Measurements from ENCODE around the gene SMPDL3A.
A peak's percentile ranks its signal among the peaks of the same experiment; 100 is the strongest.

The SMPDL3A gene

DNA sequence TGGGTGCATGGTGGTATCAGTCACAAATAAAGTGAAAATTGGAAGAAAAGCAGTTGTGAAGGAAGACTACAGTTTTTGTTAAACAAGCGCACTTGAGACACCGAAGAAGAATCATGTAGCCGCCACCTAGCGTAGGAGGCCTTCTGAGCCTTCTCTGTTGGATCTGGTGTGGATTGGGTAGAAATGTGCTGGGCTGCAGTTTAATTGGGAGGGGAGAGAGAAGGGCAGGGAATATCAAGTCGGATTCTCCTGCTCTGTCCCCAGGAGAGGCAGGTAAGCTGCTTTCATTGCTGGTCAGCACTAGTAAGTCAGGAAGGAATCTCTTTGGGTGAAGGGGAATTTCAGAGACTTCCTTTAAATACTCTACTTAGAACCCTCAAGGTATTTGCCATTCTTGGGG lies 10.8 kb upstream of the SMPDL3A start:
- no peak for DNase-seq (ENCODE audit: low read depth)

DNA sequence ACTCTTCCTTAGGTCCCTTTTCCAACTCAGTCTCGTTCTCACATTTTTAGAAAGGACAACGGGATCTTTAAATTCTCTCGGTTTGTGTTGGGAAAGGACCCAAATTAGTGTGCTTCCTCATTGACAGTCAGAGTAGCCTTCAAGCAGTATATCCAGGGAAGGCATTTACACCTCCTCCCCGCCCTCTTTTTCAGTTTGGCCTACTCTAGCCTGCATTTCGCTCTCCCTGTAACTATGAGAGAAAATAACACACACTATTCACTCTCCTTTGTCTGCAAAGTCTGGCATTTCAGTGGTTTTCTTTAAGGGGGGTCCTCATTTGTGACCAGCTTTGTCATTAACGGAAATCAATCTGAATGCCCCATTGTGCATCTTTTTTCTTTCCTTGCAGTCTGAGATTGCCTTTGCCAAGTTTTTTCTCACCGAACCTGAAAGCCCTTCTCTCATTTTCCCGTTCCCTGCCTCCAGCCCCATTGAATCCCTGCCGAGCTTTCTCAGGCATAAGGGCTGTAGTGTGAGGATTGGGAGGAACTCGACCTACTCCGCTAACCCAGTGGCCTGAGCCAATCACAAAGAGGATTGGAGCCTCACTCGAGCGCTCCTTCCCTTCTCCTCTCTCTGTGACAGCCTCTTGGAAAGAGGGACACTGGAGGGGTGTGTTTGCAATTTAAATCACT lies 9.9 kb upstream of the SMPDL3A start:
- no peak for DNase-seq (ENCODE audit: low read depth)

DNA sequence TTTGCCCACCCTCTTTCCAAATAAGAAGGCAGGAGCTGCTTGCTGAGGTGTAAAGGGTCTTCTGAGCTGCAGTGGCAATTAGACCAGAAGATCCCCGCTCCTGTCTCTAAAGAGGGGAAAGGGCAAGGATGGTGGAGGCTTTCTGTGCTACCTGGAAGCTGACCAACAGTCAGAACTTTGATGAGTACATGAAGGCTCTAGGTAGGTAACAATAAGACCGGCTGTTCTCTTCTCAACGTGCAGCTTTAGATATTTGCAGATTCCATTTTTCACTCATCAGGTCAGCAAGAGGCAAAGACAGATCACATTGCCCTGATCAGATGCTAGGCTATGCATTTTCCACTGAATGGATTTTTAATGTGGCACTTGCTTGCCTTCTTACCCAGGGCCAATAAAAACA lies 9.4 kb upstream of the SMPDL3A start, which contains the start of gene FABP7:
FABP7 (plus strand) TSS at position 50 of the 400 bp plus-strand sequence; CDS start at position 129, 79 bp downstream.
- DNase-seq (ENCODE audit: low read depth): no peak

GRCh38 chr6:122780114-122780513 lies 8.9 kb upstream of the SMPDL3A start:
- DNase-seq (ENCODE audit: low read depth): no peak

DNA sequence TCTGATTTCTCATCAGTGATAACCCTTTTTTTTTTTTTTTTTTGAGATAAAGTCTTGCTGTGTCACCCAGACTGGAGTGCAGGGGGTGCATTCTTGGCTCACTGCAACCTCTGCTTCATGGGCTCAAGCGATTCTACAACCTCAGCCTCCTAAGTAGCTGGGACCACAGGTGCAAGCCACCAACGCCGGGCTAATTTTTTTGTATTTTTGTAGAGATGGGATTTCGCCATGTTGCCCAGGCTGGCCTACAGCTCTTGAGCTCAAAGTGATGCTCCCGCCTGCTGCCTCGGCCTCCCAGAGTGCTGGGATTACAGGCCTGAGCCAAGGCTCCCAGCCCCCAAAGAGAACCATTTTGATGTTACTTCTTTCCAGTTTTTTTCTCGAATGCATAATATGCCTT lies 7.3 kb upstream of the SMPDL3A start:
- no peak for DNase-seq (ENCODE audit: low read depth)

GRCh38 chr6:122783401-122783800 lies 5.7 kb upstream of the SMPDL3A start:
- no peak for DNase-seq (ENCODE audit: low read depth)

DNA sequence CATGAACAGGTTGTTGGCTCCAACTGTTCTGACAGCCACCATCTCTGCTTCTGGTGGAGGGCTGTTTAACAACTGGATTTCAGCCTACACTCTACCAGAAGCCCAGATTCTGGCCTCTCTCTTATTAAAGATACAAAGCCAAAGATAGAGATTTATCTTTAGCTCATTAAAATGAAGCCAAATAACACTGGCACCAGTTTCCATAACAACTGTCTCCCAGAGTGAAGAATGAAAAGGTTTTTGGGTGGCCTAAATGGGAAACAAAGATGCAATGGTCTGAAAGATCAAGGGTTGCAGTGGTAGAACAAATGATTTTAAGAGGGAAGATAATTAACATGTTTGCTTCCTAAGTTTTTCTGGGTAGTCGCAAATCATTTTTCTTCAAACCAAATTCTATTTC lies 3.2 kb upstream of the SMPDL3A start:
- no peak for DNase-seq (ENCODE audit: low read depth)

DNA sequence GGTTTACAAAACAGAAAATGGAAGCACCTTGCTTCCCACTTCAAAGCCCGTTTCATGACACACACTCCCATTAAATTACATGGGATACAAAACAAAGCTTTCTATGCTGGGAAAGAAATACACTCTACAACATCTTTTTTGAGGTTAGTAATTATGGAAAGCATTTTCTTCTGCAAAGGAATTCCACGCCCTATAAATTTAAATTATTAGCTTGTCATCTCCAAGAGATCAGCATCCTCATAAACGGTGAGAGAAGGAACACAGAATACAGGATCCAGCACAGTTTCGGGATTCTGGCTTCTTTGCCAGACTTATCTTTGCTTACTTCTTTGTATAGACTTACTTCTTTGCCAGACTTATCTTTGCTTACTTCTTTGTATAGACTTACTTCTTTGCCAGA lies 1.3 kb upstream of the SMPDL3A start:
- DNase-seq (ENCODE audit: low read depth): no peak

DNA sequence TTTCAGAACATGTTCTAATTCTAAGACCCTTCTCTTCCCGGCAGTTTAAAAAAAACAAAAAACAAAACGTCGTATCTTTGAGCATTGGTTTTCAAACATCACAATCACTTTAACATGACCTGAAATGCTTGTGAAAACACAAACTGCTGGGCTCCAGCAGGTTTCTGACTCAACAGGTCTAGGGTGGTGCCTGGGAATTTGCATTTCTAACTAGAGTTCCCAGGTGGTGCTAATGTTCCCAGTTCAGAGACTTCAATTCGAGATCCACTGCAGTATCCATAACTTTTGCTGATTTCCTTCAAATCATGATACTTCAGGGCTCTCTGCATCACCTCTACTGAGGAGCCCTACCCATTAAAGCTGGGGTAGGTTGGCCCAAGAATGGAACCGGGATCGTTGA lies 850 bp upstream of the SMPDL3A start:
- no peak for DNase-seq (ENCODE audit: low read depth)

GRCh38 chr6:122788663-122789181 lies 336 bp upstream of the SMPDL3A start:
- DNase-seq (ENCODE audit: low read depth): peak; percentile 74

GRCh38 chr6:122790028-122790422 lies 967 bp downstream of the SMPDL3A start:
- no peak for DNase-seq (ENCODE audit: low read depth)

- DNase-seq (ENCODE audit: low read depth): no peak
These were observed 1.6 kb downstream of the SMPDL3A start for GRCh38 chr6:122790423-122791309.

DNA sequence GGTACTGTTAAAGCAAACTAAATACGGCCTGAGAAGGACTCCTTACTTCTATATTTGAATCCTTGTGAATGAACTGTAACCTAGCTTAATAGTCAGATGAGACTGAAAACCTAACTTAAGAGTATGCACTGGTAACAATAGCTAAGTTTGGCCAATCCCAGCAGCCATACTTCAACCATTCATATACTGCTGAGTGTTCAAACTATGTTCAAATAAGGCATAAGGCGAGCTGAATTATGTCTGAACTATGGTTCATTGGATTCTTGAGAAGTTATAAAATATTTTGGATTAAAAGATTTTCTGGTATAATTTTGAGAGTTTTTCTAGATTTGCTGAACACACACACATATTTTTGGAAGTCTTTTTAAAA lies 2.2 kb downstream of the SMPDL3A start:
- DNase-seq (ENCODE audit: low read depth): no peak

DNA sequence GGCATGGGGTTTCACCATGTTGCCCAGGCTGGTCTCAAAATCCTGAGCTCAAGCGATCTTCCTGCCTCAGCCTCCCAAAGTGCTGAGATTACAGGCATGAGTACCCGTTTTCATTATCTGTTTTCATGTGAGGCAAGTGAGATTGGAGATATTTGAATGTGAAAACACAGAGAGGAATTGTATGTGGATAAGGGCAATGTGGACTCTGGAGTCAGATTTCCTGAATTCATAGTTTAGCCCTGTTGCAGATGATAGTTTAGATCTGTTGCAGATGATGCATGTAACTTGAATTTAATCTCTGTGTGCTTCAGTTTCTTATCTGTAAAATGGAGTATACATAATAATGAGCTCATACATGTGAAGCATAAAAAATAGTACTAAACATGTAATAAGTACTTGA lies 3.7 kb downstream of the SMPDL3A start:
- DNase-seq (ENCODE audit: low read depth): no peak

- DNase-seq (ENCODE audit: low read depth): no peak
These were observed 8.5 kb downstream of the SMPDL3A start for GRCh38 chr6:122797537-122797936.

- DNase-seq (ENCODE audit: low read depth): no peak
These were observed 9.1 kb downstream of the SMPDL3A start for GRCh38 chr6:122798099-122798641.

- DNase-seq (ENCODE audit: low read depth): no peak
These were observed 10.2 kb downstream of the SMPDL3A start for GRCh38 chr6:122799140-122799745.

GRCh38 chr6:122799916-122800686 lies 11.0 kb downstream of the SMPDL3A start:
- DNase-seq (ENCODE audit: low read depth): no peak

- DNase-seq (ENCODE audit: low read depth): no peak
These were observed 11.8 kb downstream of the SMPDL3A start for GRCh38 chr6:122800906-122801305.

DNA sequence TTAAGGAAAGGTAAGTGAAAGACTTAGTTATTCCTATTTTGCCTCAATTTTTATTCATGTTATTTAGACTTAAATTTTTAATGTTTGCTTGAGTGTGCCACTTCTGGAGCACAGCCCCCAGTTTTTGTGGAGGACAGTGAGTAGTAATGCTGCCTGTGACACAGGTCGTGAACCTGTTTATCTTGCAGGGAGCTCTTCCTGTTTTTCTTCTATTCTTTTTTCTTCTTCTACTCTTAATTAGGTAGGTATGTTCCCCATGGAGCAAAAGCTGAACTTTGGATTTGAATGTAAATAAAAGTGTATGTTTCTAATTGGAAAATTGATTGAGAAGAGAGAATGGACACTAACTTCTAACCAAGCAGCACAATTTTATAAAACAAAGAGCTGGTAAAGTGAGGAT lies 12.3 kb downstream of the SMPDL3A start:
- DNase-seq (ENCODE audit: low read depth): no peak

DNA sequence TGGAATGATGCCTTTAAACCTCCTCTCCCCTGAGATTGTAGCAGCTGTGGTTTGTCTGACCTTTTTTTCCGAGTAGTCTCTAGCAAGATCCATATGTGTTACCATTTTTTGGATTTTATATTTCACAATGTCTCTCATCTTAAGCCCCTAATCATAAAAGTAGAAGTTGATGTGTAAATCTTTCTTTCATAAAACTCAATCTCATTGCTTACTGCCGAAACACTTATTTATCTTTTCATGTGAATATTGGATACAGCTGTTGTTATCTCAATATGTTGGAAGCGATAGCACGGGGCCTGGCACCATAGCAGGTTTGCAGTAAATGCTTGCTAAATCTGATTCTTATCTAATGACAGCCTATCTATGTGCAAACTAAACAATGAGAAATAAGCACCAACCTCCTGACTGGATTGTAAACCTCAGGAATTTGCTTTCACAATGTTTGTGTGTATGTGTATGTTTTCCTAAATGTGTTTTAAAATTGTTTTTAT lies 14.2 kb downstream of the SMPDL3A start:
- no peak for DNase-seq (ENCODE audit: low read depth)
